Heart left ventricle (tissue), 16 donors: ENCODE results near the gene SLC66A1. TPM values are rescaled to one million over a fixed set of nuclear protein-coding genes. Genes with fewer than 3 reads are reported as not detected.

Experiments used
- ATAC-seq, 4 donors: fragments of 200-7000 bp; cut with Tn5 transposase; one replicate each; pipeline ENCODE4 v1.9.1; 2020 to 2022; ENCODE audit warnings: moderate library complexity in 4 of 4, mild to moderate bottlenecking in 3 of 4, moderate number of reproducible peaks in 1 of 4
- DNase-seq, 5 donors: peaks; one replicate each; pipeline ENCODE4 v3.0.0-alpha.2; 2020
- H3K27ac ChIP-seq, 12 donors: fragments of 200-600 bp; sonication (generic) in 4 of 12; one replicate each; pipeline versions ENCODE4 v1.5.0 to v1.8.0; 2016 to 2022; ENCODE audit warnings: mild to moderate bottlenecking in 2 of 12
- H3K27me3 ChIP-seq, 9 donors: fragments of 200-600 bp; sonication (generic) in 2 of 9; one replicate each; pipeline versions ENCODE4 v1.5.1 to v1.8.0; 2016 to 2022; ENCODE audit warnings: mild to moderate bottlenecking in 3 of 9
- H3K36me3 ChIP-seq, 9 donors: fragments of 200-600 bp; sonication (generic) in 2 of 9; one replicate each; pipeline versions ENCODE4 v1.5.0 to v1.8.0; 2018 to 2022; ENCODE audit warnings: mild to moderate bottlenecking in 2 of 9
- H3K4me1 ChIP-seq, 12 donors: fragments of 200-600 bp; sonication (generic) in 4 of 12; one replicate each; pipeline versions ENCODE4 v1.5.0 to v1.8.0; 2016 to 2022; ENCODE audit warnings: mild to moderate bottlenecking in 3 of 12
- H3K4me3 ChIP-seq, 12 donors: fragments of 200-600 bp; sonication (generic) in 4 of 12; one replicate each; pipeline versions ENCODE4 v1.5.0 to v1.8.0; 2017 to 2022; ENCODE audit warnings: mild to moderate bottlenecking in 9 of 12, moderate library complexity in 4 of 12
- H3K9me3 ChIP-seq, 12 donors: fragments of 200-600 bp; sonication (generic) in 4 of 12; one replicate each; pipeline versions ENCODE4 v1.5.0 to v1.8.0; 2016 to 2022; ENCODE audit warnings: mild to moderate bottlenecking in 1 of 12
- CTCF ChIP-seq, 12 donors: fragments of 200-600 bp; sonication (generic) in 4 of 12; IDR thresholded peaks; one replicate each; pipeline versions ENCODE4 v1.5.0 to v1.8.0; 2018 to 2022; ENCODE audit warnings: antibody characterized with exemption in 12 of 12, mild to moderate bottlenecking in 5 of 12
- POLR2A ChIP-seq, 2 donors: fragments of 450-650 bp; IDR thresholded peaks; one replicate each; pipeline ENCODE4 v1.6.1; 2017; ENCODE audit warnings: antibody characterized with exemption in 2 of 2, mild to moderate bottlenecking in 2 of 2, moderate library complexity in 2 of 2
- WGBS, 4 donors: extraction: QIAGEN DNeasy Blood & Tissue Kit in 2 of 4; methylation state at CpG; one replicate each; pipeline versions ENCODE4 v1.1.5 to v1.1.7; 2013 to 2018; 5-methylcytosine and 5-hydroxymethylcytosine counted together
- intact Hi-C, 10 donors: fragments of 100-400 bp; cut with DNase I; formaldehyde crosslinking; loops; one replicate each; pipeline versions ENCODE4 v1.11.1 to v1.14.2; 2022
- polyA plus RNA-seq, 2 donors: library from polyadenylated mRNA; stranded (reverse); fragments of 200-250 nt; gene quantifications; one replicate each; pipeline ENCODE4 v1.2.3, GENCODE V29; 2013
- total RNA-seq, 9 donors: library from RNA; depleted of rRNA in 2 of 9; stranded (reverse); fragments of >200 nt in 2 of 9; fragmentation: NEBNext Ultra II Directional in 3 of 9; extraction: Animal tissue kit (Norgen Biotek cat#: 25700) in 3 of 9; gene quantifications; one replicate each; pipeline versions ENCODE4 v1.1.0 to v1.2.4, GENCODE V29; 2016 to 2023
- donor health status: ischemic (EF 13 %, LVEDD 7.1; RV severe dilation, severe dysfunction).
- donor health status: healthy with polysubstance abuse.
- donor health status: DM: no; HTN: yes; CAD: no.
- donor health status: DM: no; HTN: no; CAD: no.
- donor health status: ischemic (EF 25% LVEDD 6.9; RV normal size, moderate dysfunction).
- donor health status: ischemic (EF 25% LVEDD 5.7; RV mildly dilated, moderate dysfunction).
- donor health status: healthy.
- donor health status: DM: yes; HTN: yes; CAD: no.
- donor health status: ischemic (EF 35%, LVEDD 5.7; RV mildly dilated, moderate dysfunction).
- donor health status: nonischemic (EF 11% LVEDD 7.7; RV severe dilation, severe dysfunction).
- donor health status: DM: yes; HTN: yes; CAD: no.
- donor health status: PGD.
- donor health status: ischemic (EF 29% LVEDD 5.4; RV normal size, mild dysfunction).
- donor health status: nonischemic (EF 23%, LVEDD 6.1; RV moderate dilation, normal function).

The SLC66A1 gene
- total and polyA plus RNA-seq, 11 donors = 6.4 to 19.4 (median 9.7) TPM

GRCh38 chr1:19347533-19348172 lies 35.5 kb downstream of the SLC66A1 start:
- 71 to 84% (median 77%) methylated on average over 14 of the region's 14 CpGs for WGBS, 4 donors
- intact Hi-C loops = no loop called here
- Histone ChIP-seq H3K36me3 (peaks cover 2 to 87% (median 67%) of the 10 kb centered on the region in 9 donors), H3K9me3 (no peaks in the 10 kb centered on the region), H3K4me3 (no peak overlapping the region), H3K27me3 (no peaks in the 10 kb centered on the region), H3K27ac (peak overlapping the region in 1 of 12 donors; percentile 46), H3K4me1 (peaks cover 0 to 11% (median 3%) of the 10 kb centered on the region in 12 donors)
- no peak for DNase-seq
- ATAC-seq = no peak
- no peak for TF ChIP-seq CTCF (IDR thresholded peaks at IDR 0.05)
- TF ChIP-seq POLR2A (IDR thresholded peaks at IDR 0.05) = no peak

- DNase-seq = no peak
- intact Hi-C loops = no loop called here
- no peaks in the 10 kb centered on the region for H3K9me3 ChIP-seq
- peaks cover 2 to 87% (median 67%) of the 10 kb centered on the region in 9 donors for H3K36me3 ChIP-seq
- 80 to 90% (median 83%) methylated on average over 14 to 15 of the region's 15 CpGs for WGBS, 4 donors
- peak overlapping the region in 2 of 12 donors; percentile 46 to 60 for H3K27ac ChIP-seq
- H3K4me3 ChIP-seq = no peak overlapping the region
- H3K4me1 ChIP-seq = peaks cover 0 to 10% (median 3%) of the 10 kb centered on the region in 12 donors
- no peak for ATAC-seq
- no peak for TF ChIP-seq CTCF (IDR thresholded peaks at IDR 0.05)
- TF ChIP-seq POLR2A (IDR thresholded peaks at IDR 0.05) = no peak
- H3K27me3 ChIP-seq = no peaks in the 10 kb centered on the region
Observed at GRCh38 chr1:19348441-19349198, 36.5 kb downstream of the SLC66A1 start.

GRCh38 chr1:19349999-19350398 lies 37.9 kb downstream of the SLC66A1 start:
- Histone ChIP-seq H3K27me3 (no peaks in the 10 kb centered on the region), H3K4me3 (no peak overlapping the region), H3K36me3 (peaks cover 0 to 87% (median 66%) of the 10 kb centered on the region in 9 donors), H3K27ac (no peak overlapping the region), H3K4me1 (peaks cover 0 to 7% (median 0%) of the 10 kb centered on the region in 12 donors), H3K9me3 (no peaks in the 10 kb centered on the region)
- intact Hi-C loops = no loop called here
- no peak for TF ChIP-seq CTCF (IDR thresholded peaks at IDR 0.05)
- no peak for TF ChIP-seq POLR2A (IDR thresholded peaks at IDR 0.05)
- ATAC-seq = no peak
- DNase-seq = no peak
- WGBS, 4 donors = 91 to 100% (median 95%) methylated on average over 8 to 17 of the region's 17 CpGs

- no peak for DNase-seq
- no peak for ATAC-seq
- intact Hi-C loops = no loop called here
- Histone ChIP-seq H3K27ac (no peak overlapping the region), H3K36me3 (peaks cover 0 to 87% (median 66%) of the 10 kb centered on the region in 9 donors), H3K9me3 (no peaks in the 10 kb centered on the region), H3K27me3 (no peaks in the 10 kb centered on the region), H3K4me1 (peaks cover 0 to 7% (median 0%) of the 10 kb centered on the region in 12 donors), H3K4me3 (no peak overlapping the region)
- WGBS, 4 donors = 97 to 99% (median 99%) methylated on average over 5 of the region's 5 CpGs
- TF ChIP-seq CTCF (IDR thresholded peaks at IDR 0.05) = no peak
- TF ChIP-seq POLR2A (IDR thresholded peaks at IDR 0.05) = no peak
Observed at GRCh38 chr1:19350566-19350965, 38.4 kb downstream of the SLC66A1 start.
